Natural killer cell treated with Interleukin-12 subunit alpha and Interleukin-12 subunit beta and Interleukin-15 and Interleukin-18, amount 100 ng/mL, for 72 hours (primary cell): Measurements from ENCODE around the gene MIOS. TPM values are rescaled to one million over a fixed set of nuclear protein-coding genes. Genes with fewer than 3 reads are reported as not detected.
"Not testable (repeated sequence)": the region's sequence is repeated elsewhere in the genome, so short reads cannot be mapped to it uniquely, and the experiment has no call there.

Experiments used
- ATAC-seq, 2 donors: fragments of 150-1000 bp; cut with Tn5 transposase in 1 of 2; sonication (Bioruptor Pico), chemical (Tn5 transposase) in 1 of 2; 2 replicates each; pipeline ENCODE4 v1.10.0; 2021
- DNase-seq: peaks from one replicate; pipeline ENCODE4 v3.0.0; 2022; ENCODE audit warnings: low spot score
- H3K27ac Mint-ChIP-seq, 2 donors: 1 replicate in 1 of 2; 2 replicates in 1 of 2; pipeline ENCODE4 v1.8.0; 2022; ENCODE audit warnings: mixed read lengths in 2 of 2, mild to moderate bottlenecking in 1 of 2, moderate library complexity in 1 of 2
- H3K27me3 Mint-ChIP-seq, 2 donors: 1 replicate in 1 of 2; 2 replicates in 1 of 2; pipeline ENCODE4 v1.8.0; 2022; ENCODE audit warnings: mixed read lengths in 2 of 2
- H3K36me3 Mint-ChIP-seq: one replicate; pipeline ENCODE4 v1.8.0; 2022; ENCODE audit warnings: mixed read lengths
- H3K4me1 Mint-ChIP-seq, 2 donors: 1 replicate in 1 of 2; 2 replicates in 1 of 2; pipeline ENCODE4 v1.8.0; 2022; ENCODE audit warnings: low read depth in 2 of 2, mixed read lengths in 2 of 2, mild to moderate bottlenecking in 1 of 2
- H3K4me3 Mint-ChIP-seq: one replicate; pipeline ENCODE4 v1.8.0; 2022; ENCODE audit warnings: mixed read lengths
- H3K9me3 Mint-ChIP-seq: 2 replicates; pipeline ENCODE4 v1.8.0; 2022; ENCODE audit warnings: mixed read lengths
- total RNA-seq, 2 donors: library from RNA; stranded (reverse); gene quantifications; one replicate each; pipeline ENCODE4 v1.2.3, GENCODE V29; 2022

MIOS gene
- total RNA-seq, 2 donors from 2014 or later, result 22.0 to 33.8 TPM

GRCh38 chr7:7539152-7539551, 27.5 kb upstream of the MIOS start:
- no peaks in the 10 kb centered on the region for H3K36me3 Mint-ChIP-seq
- no peak for ATAC-seq
- H3K27me3 Mint-ChIP-seq, result peaks cover 0 to 7% of the 10 kb centered on the region in 2 donors
- H3K27ac Mint-ChIP-seq, result no peak overlapping the region
- no peak overlapping the region for H3K4me3 Mint-ChIP-seq
- peaks cover 0 to 3% of the 10 kb centered on the region in 2 donors for H3K4me1 Mint-ChIP-seq
- DNase-seq, result no peak
- H3K9me3 Mint-ChIP-seq, result no peaks in the 10 kb centered on the region

- DNase-seq (no peak), ATAC-seq (no peak)
- no peaks in the 10 kb centered on the region for H3K36me3 Mint-ChIP-seq
- H3K9me3 Mint-ChIP-seq, result no peaks in the 10 kb centered on the region
- H3K27me3 Mint-ChIP-seq, result peaks cover 0 to 7% of the 10 kb centered on the region in 2 donors
- peaks cover 0 to 3% of the 10 kb centered on the region in 2 donors for H3K4me1 Mint-ChIP-seq
- no peak overlapping the region for H3K4me3 Mint-ChIP-seq
- H3K27ac Mint-ChIP-seq, result no peak overlapping the region
These were observed 27.0 kb upstream of the MIOS start for GRCh38 chr7:7539711-7540110.

DNA sequence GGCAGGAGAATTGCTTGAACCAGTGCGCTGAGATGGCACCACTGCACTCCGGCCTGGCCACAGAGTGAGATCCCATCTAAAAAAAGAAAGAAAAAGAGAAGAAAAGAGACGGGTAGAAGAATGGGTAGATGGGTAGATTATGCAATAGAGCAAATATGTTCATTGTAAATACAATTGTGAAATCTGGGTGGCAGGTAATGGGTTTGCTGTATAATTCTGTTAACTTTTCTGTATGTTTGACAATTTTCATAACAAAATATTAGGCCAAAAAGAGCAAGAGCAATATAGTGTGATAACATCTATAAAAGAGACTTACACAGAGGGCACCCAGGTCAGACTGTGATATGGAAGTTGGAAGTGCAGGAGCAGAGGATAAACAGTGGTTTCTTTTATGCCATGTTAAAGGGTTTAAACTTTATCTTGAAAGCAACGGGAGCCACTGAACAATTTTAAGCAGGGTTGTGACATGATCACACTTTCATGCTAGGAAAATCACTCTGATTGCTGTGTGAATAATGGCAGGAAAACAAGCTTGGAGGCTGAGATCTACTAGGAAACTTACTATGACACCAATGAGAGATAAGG, 24.3 kb upstream of the MIOS start:
- H3K4me3 Mint-ChIP-seq, result no peak overlapping the region
- H3K36me3 Mint-ChIP-seq, result no peaks in the 10 kb centered on the region
- ATAC-seq (no peak), DNase-seq (no peak)
- no peaks in the 10 kb centered on the region for H3K9me3 Mint-ChIP-seq
- no peaks in the 10 kb centered on the region for H3K27me3 Mint-ChIP-seq
- peaks cover 0 to 3% of the 10 kb centered on the region in 2 donors for H3K4me1 Mint-ChIP-seq
- no peak overlapping the region for H3K27ac Mint-ChIP-seq

- no peak overlapping the region for H3K27ac Mint-ChIP-seq
- H3K9me3 Mint-ChIP-seq, result no peaks in the 10 kb centered on the region
- no peaks in the 10 kb centered on the region for H3K36me3 Mint-ChIP-seq
- no peak overlapping the region for H3K4me3 Mint-ChIP-seq
- H3K4me1 Mint-ChIP-seq, result no peaks in the 10 kb centered on the region
- DNase-seq (no peak), ATAC-seq (no peak)
- no peaks in the 10 kb centered on the region for H3K27me3 Mint-ChIP-seq
These were observed 18.3 kb upstream of the MIOS start for GRCh38 chr7:7548407-7548806.

DNA sequence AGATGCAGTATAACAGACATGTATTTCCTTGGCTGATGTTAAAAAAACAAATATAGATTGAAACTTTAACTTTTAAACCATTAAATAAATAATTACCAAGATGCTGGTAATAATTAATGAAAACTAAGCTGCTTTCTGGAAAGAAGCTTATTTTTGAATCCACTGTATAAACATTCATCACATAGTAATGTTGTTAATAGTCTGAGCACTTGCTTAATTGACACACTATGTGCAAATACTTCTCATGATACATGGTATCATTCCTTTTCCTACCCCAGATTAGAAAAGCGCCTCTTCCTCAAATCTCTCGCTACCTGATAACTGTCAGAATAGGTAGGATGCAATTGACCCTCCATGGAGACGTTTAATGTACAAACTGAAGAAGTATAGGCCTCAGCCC, 16.0 kb upstream of the MIOS start:
- no peak overlapping the region for H3K27ac Mint-ChIP-seq
- no peaks in the 10 kb centered on the region for H3K9me3 Mint-ChIP-seq
- no peaks in the 10 kb centered on the region for H3K4me1 Mint-ChIP-seq
- ATAC-seq (no peak), DNase-seq (no peak)
- H3K27me3 Mint-ChIP-seq, result no peaks in the 10 kb centered on the region
- H3K36me3 Mint-ChIP-seq, result no peaks in the 10 kb centered on the region
- H3K4me3 Mint-ChIP-seq, result no peak overlapping the region

DNA sequence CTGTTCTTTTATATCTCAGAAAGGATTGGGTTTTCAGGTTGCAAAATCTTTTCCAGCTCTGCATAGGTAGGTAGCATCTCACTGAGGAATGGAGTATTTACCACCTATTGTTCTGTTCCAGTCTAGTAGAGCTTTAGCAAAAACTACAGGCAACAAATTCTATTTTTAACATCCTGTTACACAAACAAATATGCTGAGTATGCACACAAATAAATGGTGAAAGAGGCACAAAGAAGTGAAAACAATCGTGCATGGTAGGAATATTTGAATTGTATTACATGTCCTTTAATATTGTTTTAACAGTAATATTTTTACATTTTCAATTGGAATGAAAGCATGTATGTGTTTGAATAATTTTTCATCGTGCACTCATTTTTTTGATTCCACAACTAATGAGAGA, 14.5 kb upstream of the MIOS start:
- H3K27me3 Mint-ChIP-seq, result no peaks in the 10 kb centered on the region
- H3K4me1 Mint-ChIP-seq, result no peaks in the 10 kb centered on the region
- H3K4me3 Mint-ChIP-seq, result no peak overlapping the region
- no peaks in the 10 kb centered on the region for H3K36me3 Mint-ChIP-seq
- no peak overlapping the region for H3K27ac Mint-ChIP-seq
- no peak for DNase-seq
- no peak for ATAC-seq
- H3K9me3 Mint-ChIP-seq, result no peaks in the 10 kb centered on the region

GRCh38 chr7:7553386-7553785, 13.3 kb upstream of the MIOS start:
- H3K36me3 Mint-ChIP-seq, result peaks cover 10% of the 10 kb centered on the region
- ATAC-seq, result no peak

DNA sequence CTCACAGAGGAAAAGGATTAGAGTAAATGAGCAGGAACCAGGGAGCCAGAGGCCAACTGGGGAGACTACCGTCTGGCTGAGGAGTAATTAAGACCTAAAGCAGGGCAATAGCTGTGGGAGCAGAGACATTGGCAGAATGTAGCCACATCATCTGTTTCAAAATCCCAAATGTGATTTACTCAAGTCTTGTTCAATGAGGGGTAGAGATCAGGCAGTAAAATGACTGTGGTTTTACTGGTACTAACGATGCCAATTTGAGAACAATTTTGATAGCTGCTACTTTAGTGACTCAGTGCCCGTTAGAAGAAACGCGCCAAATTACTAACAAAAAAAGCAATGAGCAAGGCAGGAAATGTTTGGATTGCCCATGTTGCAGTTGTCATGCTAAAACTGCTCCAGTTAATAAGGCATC, 12.7 kb upstream of the MIOS start:
- H3K4me3 Mint-ChIP-seq, result no peak overlapping the region
- H3K4me1 Mint-ChIP-seq, result peaks cover 0 to 3% of the 10 kb centered on the region in 2 donors
- H3K27me3 Mint-ChIP-seq, result peaks cover 4 to 5% of the 10 kb centered on the region in 2 donors
- no peak overlapping the region for H3K27ac Mint-ChIP-seq
- ATAC-seq (no peak), DNase-seq (no peak)
- peaks cover 16% of the 10 kb centered on the region for H3K36me3 Mint-ChIP-seq
- peaks cover 9% of the 10 kb centered on the region for H3K9me3 Mint-ChIP-seq

More at GRCh38 chr7:7553386-7553785, 13.3 kb upstream of the MIOS start:
- DNase-seq, result no peak
- Mint-ChIP-seq H3K4me1 (peaks cover 0 to 3% of the 10 kb centered on the region in 2 donors), H3K27me3 (peaks cover 0 to 4% of the 10 kb centered on the region in 2 donors), H3K9me3 (peaks cover 4% of the 10 kb centered on the region), H3K27ac (no peak overlapping the region), H3K4me3 (no peak overlapping the region)

DNA sequence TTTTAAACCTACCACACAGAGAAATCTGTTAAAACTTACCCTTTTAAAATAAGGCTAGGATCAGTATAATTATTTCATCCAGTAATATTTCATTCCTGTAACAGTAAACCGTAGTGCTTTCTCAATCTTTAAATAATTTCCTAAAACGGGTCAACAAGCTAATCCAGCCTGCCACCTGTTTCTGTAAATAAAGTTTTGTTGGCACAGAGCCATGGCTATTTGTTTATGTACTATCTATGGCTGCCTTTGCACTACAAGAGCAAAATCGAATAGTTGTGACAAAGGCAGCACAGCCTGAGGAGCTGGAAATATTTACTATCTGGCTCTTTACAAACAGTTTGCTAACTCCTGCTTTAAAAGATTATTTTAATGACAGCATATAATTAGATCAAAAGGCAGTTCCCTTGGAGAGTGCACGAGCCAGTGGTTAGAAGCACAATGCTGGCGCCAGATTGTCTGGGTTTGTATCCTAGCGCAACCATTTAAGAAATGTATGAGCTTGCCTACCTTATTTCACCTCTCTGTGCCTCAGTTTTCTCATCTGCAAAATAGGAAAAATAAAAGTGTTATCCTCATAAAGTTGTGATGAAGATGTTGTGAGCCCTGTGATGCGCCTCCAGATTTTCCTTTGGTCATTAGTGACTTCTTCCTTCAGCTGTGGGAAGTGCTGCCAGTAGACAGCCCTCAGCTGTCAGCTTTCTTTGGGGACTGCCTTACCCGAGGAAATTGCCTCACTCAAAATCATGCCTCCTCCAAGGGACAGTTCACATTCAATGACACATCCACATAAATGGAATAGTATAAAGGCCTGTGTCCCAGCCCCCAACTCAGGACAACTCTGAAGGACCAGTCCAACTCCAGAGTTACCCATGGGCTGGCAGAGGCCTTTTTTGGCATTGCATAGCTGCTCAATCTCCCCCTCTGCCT, 11.8 kb upstream of the MIOS start:
- Mint-ChIP-seq H3K27me3 (peaks cover 4 to 8% of the 10 kb centered on the region in 2 donors), H3K4me3 (no peak overlapping the region), H3K9me3 (peaks cover 9% of the 10 kb centered on the region), H3K36me3 (peaks cover 25% of the 10 kb centered on the region), H3K4me1 (peaks cover 0 to 3% of the 10 kb centered on the region in 2 donors), H3K27ac (no peak overlapping the region)
- ATAC-seq (no peak), DNase-seq (no peak)

DNA sequence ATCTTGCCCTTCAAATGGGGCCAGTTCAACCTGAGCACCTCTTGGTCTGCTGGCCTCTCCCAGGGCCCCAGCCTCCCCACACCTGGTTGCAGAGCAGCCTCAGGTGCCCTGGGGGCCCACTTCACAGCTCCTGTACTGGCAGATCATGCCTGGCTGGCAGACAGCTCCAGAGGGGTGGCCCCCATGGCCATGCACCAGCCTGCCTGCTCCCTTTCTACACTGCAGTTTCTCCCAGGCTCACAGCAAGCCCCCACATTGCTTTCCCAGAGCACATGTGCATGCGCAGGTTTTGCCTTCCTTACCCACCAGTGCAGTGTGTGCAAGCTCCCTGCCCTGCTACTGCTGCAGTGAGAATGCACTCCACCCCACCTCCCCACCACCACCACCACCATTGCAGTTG, 9.8 kb upstream of the MIOS start:
- Mint-ChIP-seq H3K4me3 (no peak overlapping the region), H3K4me1 (peaks cover 0 to 3% of the 10 kb centered on the region in 2 donors), H3K27me3 (peaks cover 4 to 8% of the 10 kb centered on the region in 2 donors), H3K36me3 (peaks cover 29% of the 10 kb centered on the region), H3K27ac (no peak overlapping the region), H3K9me3 (peaks cover 9% of the 10 kb centered on the region)
- DNase-seq, result no peak
- no peak for ATAC-seq

GRCh38 chr7:7557252-7557651, 9.4 kb upstream of the MIOS start:
- DNase-seq (no peak), ATAC-seq (peak in 1 of 2 donors; percentile 27)
- Mint-ChIP-seq H3K27me3 (peaks cover 4 to 8% of the 10 kb centered on the region in 2 donors), H3K36me3 (peaks cover 29% of the 10 kb centered on the region), H3K4me1 (peaks cover 0 to 3% of the 10 kb centered on the region in 2 donors), H3K9me3 (peaks cover 9% of the 10 kb centered on the region), H3K27ac (no peak overlapping the region), H3K4me3 (no peak overlapping the region)

DNA sequence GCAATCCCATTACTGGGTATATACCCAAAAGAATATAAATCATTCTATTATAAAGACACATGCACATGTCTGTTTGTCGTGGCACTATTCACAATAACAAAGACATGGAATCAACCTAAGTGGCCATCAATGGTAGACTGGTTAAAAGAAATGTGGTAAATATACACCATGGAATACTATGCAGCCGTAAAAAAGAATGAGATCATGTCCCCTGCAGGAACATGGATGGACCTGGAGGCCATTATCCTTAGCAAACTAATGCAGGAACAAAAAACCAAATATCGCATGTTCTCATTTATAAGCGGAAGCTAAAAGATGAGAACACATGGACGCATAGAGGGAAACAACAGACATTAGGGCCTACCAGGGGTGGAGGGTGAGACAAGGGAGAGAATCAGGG, 5.1 kb upstream of the MIOS start:
- H3K36me3 Mint-ChIP-seq, result peaks cover 29% of the 10 kb centered on the region
- ATAC-seq, H3K27ac Mint-ChIP-seq, H3K4me3 Mint-ChIP-seq, DNase-seq, H3K4me1 Mint-ChIP-seq, H3K9me3 Mint-ChIP-seq, H3K27me3 Mint-ChIP-seq: not testable (repeated sequence)

DNA sequence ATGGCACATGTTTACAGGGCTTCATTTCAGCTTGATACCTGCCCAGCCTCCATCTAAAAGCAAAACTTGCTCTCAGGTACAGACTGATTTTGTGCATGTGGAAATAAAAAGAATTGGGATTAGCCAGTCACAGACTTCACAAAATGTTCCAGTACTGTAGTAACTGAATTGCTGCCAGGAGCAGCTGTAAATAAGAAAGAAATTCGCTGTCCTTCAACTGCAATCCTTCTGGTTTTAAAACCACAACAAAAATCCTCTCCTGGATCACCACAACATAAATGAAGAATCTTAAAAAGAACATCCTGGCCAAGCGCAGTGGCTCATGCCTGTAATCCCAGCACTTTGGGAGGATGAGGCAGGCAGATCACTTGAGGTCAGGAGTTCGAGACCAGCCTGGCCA, 3.9 kb upstream of the MIOS start:
- H3K36me3 Mint-ChIP-seq, result peaks cover 25% of the 10 kb centered on the region
- peaks cover under 1 to 8% of the 10 kb centered on the region in 2 donors for H3K27me3 Mint-ChIP-seq
- no peak for ATAC-seq
- peaks cover 9% of the 10 kb centered on the region for H3K9me3 Mint-ChIP-seq
- no peak overlapping the region for H3K27ac Mint-ChIP-seq
- DNase-seq, result no peak
- H3K4me3 Mint-ChIP-seq, result no peak overlapping the region
- H3K4me1 Mint-ChIP-seq, result peaks cover 3 to 6% of the 10 kb centered on the region in 2 donors

- Mint-ChIP-seq H3K27me3 (peaks cover 0 to 8% of the 10 kb centered on the region in 2 donors), H3K27ac (no peak overlapping the region), H3K4me1 (peaks cover 9 to 12% of the 10 kb centered on the region in 2 donors), H3K4me3 (no peak overlapping the region), H3K9me3 (peaks cover 5% of the 10 kb centered on the region), H3K36me3 (peaks cover 20% of the 10 kb centered on the region)
- no peak for ATAC-seq
- DNase-seq, result no peak
These were observed 3.4 kb upstream of the MIOS start for GRCh38 chr7:7563269-7563668.
